HL-60 (cell line): ENCODE results near the gene RAB25.
A peak's percentile ranks its signal among the peaks of the same experiment; 100 is the strongest.

Experiments
- DNase-seq, 2 experiments: peaks; one replicate each; pipeline ENCODE4 v3.0.0-alpha.2; 2010 to 2020; ENCODE audit warnings: low read depth in 1 of 2, low spot score in 1 of 2
- H3K27ac ChIP-seq: fragments of 250-450 bp; sonication (Bioruptor Pico); replicated peaks from 2 replicates; pipeline ENCODE4 v1.5.1; 2020; ENCODE audit warnings: mild to moderate bottlenecking, moderate library complexity
- H3K27me3 ChIP-seq: fragments of 250-450 bp; sonication (Bioruptor Pico); 2 replicates; pipeline ENCODE4 v1.5.1; 2021; ENCODE audit warnings: mild to moderate bottlenecking, moderate library complexity; ENCODE audit not compliant: insufficient read depth, poor library complexity, severe bottlenecking
- H3K4me3 ChIP-seq: replicated peaks from 2 replicates; pipeline ENCODE4 v1.5.1; 2011; ENCODE audit warnings: mild to moderate bottlenecking, control low read depth, low read length; ENCODE audit not compliant: insufficient read depth
- CTCF ChIP-seq: IDR thresholded peaks from one replicate; pipeline ENCODE4 v1.5.1; 2011; ENCODE audit warnings: low read length, control low read depth, inconsistent platforms; ENCODE audit not compliant: insufficient read depth
- GABPA ChIP-seq: IDR thresholded peaks from 2 replicates; pipeline ENCODE4 v1.6.1; 2012; ENCODE audit warnings: low read depth
- POLR2AphosphoS5 ChIP-seq: IDR thresholded peaks from 2 replicates; pipeline ENCODE4 v1.6.1; 2012; ENCODE audit warnings: low read depth
- REST ChIP-seq: IDR thresholded peaks from 2 replicates; pipeline ENCODE4 v1.6.1; 2012; ENCODE audit warnings: low read depth; ENCODE audit not compliant: insufficient replicate concordance
- SPI1 ChIP-seq: IDR thresholded peaks from 2 replicates; pipeline ENCODE4 v1.6.1; 2012; ENCODE audit warnings: low read depth, mild to moderate bottlenecking, borderline replicate concordance

The RAB25 gene

GRCh38 chr1:156081180-156081916 lies 20.4 kb downstream of the RAB25 start:
- peaks cover 10% of the 10 kb centered on the region for H3K27me3 ChIP-seq
- peak overlapping the region; percentile 85 for H3K4me3 ChIP-seq
- no peak overlapping the region for H3K27ac ChIP-seq
- TF ChIP-seq SPI1 (no peak), GABPA (no peak), POLR2AphosphoS5 (no peak), CTCF (no peak), REST (no peak)
- DNase-seq, result no peak

GRCh38 chr1:156081917-156082308 lies 21.0 kb downstream of the RAB25 start:
- DNase-seq, result no peak
- peak overlapping the region; percentile 85 for H3K4me3 ChIP-seq
- H3K27me3 ChIP-seq, result peaks cover 10% of the 10 kb centered on the region
- H3K27ac ChIP-seq, result no peak overlapping the region
- TF ChIP-seq REST (no peak), CTCF (no peak), SPI1 (no peak), GABPA (no peak), POLR2AphosphoS5 (no peak)

- peaks cover 10% of the 10 kb centered on the region for H3K27me3 ChIP-seq
- H3K4me3 ChIP-seq, result peak within 1 kb of the TSS; percentile 85
- H3K27ac ChIP-seq, result no peak within 1 kb of the TSS
- DNase-seq, result peak in 1 of 2 experiments; percentile 60
- TF ChIP-seq POLR2AphosphoS5 (no peak), GABPA (no peak), REST (no peak), CTCF (no peak), SPI1 (no peak)
Measured at GRCh38 chr1:156082309-156083091, 21.5 kb downstream of the RAB25 start, which contains the start of gene MEX3A. Gene MEX3A (minus strand): TSS chr1:156082465. CDS start chr1:156081998, 467 bp downstream.
